Endodermal cell (in vitro differentiated cells): ENCODE measurements around the gene HPSE2. TPM values are rescaled to one million over a fixed set of nuclear protein-coding genes. Genes with fewer than 3 reads are reported as not detected.

Experiments
- DNase-seq: peaks from one replicate; pipeline ENCODE4 v3.0.0-alpha.2; 2017
- H3K27ac ChIP-seq: 2 replicates; pipeline ENCODE4 v1.5.1; 2013; ENCODE audit warnings: mild to moderate bottlenecking, low read depth, low read length, moderate library complexity
- H3K27me3 ChIP-seq: 2 replicates; pipeline ENCODE4 v1.6.1; 2013; ENCODE audit warnings: mild to moderate bottlenecking, low read length, moderate library complexity; ENCODE audit not compliant: insufficient read depth, control insufficient read depth, poor library complexity, severe bottlenecking
- H3K36me3 ChIP-seq: 2 replicates; pipeline ENCODE4 v1.7.0; 2013; ENCODE audit warnings: mild to moderate bottlenecking, low read length, moderate library complexity; ENCODE audit not compliant: control insufficient read depth, insufficient read depth
- H3K4me1 ChIP-seq: one replicate; pipeline ENCODE4 v1.7.0; 2013; ENCODE audit warnings: low read length; ENCODE audit not compliant: control insufficient read depth, insufficient read depth
- H3K4me3 ChIP-seq: 2 replicates; pipeline ENCODE4 v1.5.1; 2013; ENCODE audit warnings: mild to moderate bottlenecking, low read length, moderate library complexity
- H3K9ac ChIP-seq: 2 replicates; pipeline ENCODE4 v1.6.1; 2013; ENCODE audit warnings: mild to moderate bottlenecking, low read length, moderate library complexity; ENCODE audit not compliant: poor library complexity, severe bottlenecking; ENCODE audit errors: extremely low read depth
- H3K9me3 ChIP-seq: 2 replicates; pipeline ENCODE4 v1.6.1; 2013; ENCODE audit warnings: mild to moderate bottlenecking, low read length, moderate library complexity; ENCODE audit not compliant: control insufficient read depth
- H3K27ac Mint-ChIP-seq: 2 replicates; pipeline ENCODE4 v1.8.0; 2020; ENCODE audit warnings: mixed read lengths
- H3K27me3 Mint-ChIP-seq: 2 replicates; pipeline ENCODE4 v1.8.0; 2021; ENCODE audit warnings: mild to moderate bottlenecking, mixed read lengths; ENCODE audit not compliant: insufficient read depth
- H3K36me3 Mint-ChIP-seq: 2 replicates; pipeline ENCODE4 v1.8.0; 2020; ENCODE audit warnings: low read depth, mixed read lengths
- H3K4me1 Mint-ChIP-seq: 2 replicates; pipeline ENCODE4 v1.8.0; 2020; ENCODE audit warnings: mixed read lengths
- H3K4me3 Mint-ChIP-seq: 2 replicates; pipeline ENCODE4 v1.8.0; 2020; ENCODE audit warnings: mild to moderate bottlenecking, moderate library complexity, mixed read lengths
- H3K9me3 Mint-ChIP-seq: 2 replicates; pipeline ENCODE4 v1.8.0; 2020; ENCODE audit warnings: mild to moderate bottlenecking, mixed read lengths
- CTCF ChIP-seq: fragments of 200-600 bp; sonication (generic); conservative IDR thresholded peaks from 2 replicates; pipeline ENCODE4 v1.5.0; 2021; ENCODE audit warnings: antibody characterized with exemption, mild to moderate bottlenecking
- WGBS, 2 experiments: methylation state at CpG; one replicate each; pipeline versions ENCODE4 v1.1.5 to v1.1.7; 2013; ENCODE audit warnings: missing lambda C conversion rate in 2 of 2, mixed read lengths in 1 of 2; ENCODE audit not compliant: insufficient coverage in 1 of 2, insufficient read length in 1 of 2; 5-methylcytosine and 5-hydroxymethylcytosine counted together
- total RNA-seq, 2 donors: library from RNA; stranded (reverse); fragmentation: NEBNext Ultra II Directional in 1 of 2; extraction: Animal tissue kit (Norgen Biotek cat#: 25700) in 1 of 2; gene quantifications; 2 replicates in 1 of 2; 3 replicates in 1 of 2; pipeline ENCODE4 v1.2.1, GENCODE V29; 2021

The HPSE2 gene
- total RNA-seq, 2 donors from 2014 or later = 0.07 to 0.11 TPM

DNA sequence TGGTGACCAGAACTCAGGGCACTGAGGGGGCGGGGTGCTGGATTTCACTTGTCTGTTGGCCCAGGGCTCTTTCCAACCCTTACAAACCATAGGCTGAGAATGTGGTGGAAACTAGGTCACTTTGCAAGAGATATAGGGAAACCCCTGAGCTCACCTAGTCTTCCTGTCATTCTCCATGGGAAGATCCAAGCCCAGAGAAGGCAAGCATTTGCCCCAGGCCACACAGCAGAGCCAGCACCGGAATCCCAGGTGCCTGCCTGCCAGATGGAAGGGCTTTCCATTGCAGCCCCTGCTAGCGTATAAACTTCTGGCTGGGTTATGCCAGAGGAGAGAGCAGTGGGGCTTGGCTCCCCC, 821.1 kb downstream of the HPSE2 start:
- no peaks in the 10 kb centered on the region for H3K9me3 Mint-ChIP-seq
- Histone ChIP-seq H3K4me3 (peak overlapping the region; percentile 78), H3K27me3 (no peaks in the 10 kb centered on the region), H3K9me3 (no peaks in the 10 kb centered on the region), H3K36me3 (no peaks in the 10 kb centered on the region), H3K27ac (peak overlapping the region; percentile 89), H3K9ac (peak overlapping the region; percentile 48), H3K4me1 (no peaks in the 10 kb centered on the region)
- WGBS, 2 experiments = 71% methylated on average over 3 of the region's 3 CpGs; no CpG with 5 or more reads in 1 of the 2 experiments
- H3K27ac Mint-ChIP-seq = peak overlapping the region; percentile 98
- no peak for TF ChIP-seq CTCF
- DNase-seq = no peak
- peak overlapping the region; percentile 77 for H3K4me3 Mint-ChIP-seq
- peaks cover 8% of the 10 kb centered on the region for H3K36me3 Mint-ChIP-seq
- no peaks in the 10 kb centered on the region for H3K27me3 Mint-ChIP-seq
- peaks cover 5% of the 10 kb centered on the region for H3K4me1 Mint-ChIP-seq

DNA sequence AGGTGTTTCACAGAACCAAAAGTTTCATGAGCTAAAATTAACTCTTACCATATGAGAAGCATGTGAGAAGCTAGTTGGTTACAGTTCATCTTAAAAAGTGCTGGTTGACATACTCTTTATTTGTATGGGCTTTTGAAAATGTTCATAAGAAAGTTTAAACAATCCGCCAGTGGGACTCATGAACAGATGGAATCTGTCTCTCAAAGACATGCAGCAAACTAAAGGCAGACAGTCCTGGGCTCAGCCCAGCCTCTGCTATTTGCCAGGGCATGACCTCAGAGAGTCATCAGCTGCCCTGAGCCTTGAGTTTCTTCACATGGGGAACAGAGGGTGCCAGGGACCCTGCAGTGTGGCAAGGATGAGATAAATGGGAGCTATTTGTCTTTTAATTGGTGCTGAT, 823.9 kb downstream of the HPSE2 start:
- Mint-ChIP-seq H3K4me3 (no peak overlapping the region), H3K27me3 (no peaks in the 10 kb centered on the region), H3K36me3 (no peaks in the 10 kb centered on the region), H3K27ac (no peak overlapping the region), H3K4me1 (peaks cover 5% of the 10 kb centered on the region), H3K9me3 (no peaks in the 10 kb centered on the region)
- Histone ChIP-seq H3K4me3 (no peak overlapping the region), H3K9me3 (no peaks in the 10 kb centered on the region), H3K27me3 (no peaks in the 10 kb centered on the region), H3K4me1 (no peaks in the 10 kb centered on the region), H3K9ac (no peak overlapping the region), H3K36me3 (no peaks in the 10 kb centered on the region), H3K27ac (no peak overlapping the region)
- WGBS, 2 experiments = 93 to 100% methylated on average over 1 of the region's 1 CpG
- no peak for TF ChIP-seq CTCF
- no peak for DNase-seq

DNA sequence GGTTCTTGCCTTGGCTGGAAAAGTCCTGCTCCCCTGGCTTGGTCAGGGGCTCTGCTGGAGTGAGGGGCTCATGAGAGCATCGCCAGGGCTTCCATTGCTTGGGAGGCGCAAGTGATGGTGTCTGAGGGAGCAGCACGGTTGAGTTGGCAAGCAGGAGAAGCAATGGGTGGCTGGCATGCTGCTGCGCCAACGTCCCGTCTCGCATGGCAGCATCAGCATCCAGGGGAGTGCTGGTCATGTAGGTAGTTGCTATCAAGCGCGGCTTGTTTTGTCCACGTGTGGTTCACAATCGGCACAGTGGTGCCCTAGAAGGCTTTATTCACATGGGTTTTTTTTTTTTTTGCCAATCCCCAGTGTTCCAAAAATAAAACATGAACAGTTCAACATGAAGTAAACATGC, 824.5 kb downstream of the HPSE2 start:
- H3K27ac ChIP-seq = no peak overlapping the region
- TF ChIP-seq CTCF = no peak
- no peaks in the 10 kb centered on the region for H3K36me3 ChIP-seq
- Mint-ChIP-seq H3K4me3 (no peak overlapping the region), H3K27ac (no peak overlapping the region), H3K27me3 (no peaks in the 10 kb centered on the region), H3K9me3 (no peaks in the 10 kb centered on the region), H3K4me1 (peaks cover 5% of the 10 kb centered on the region), H3K36me3 (no peaks in the 10 kb centered on the region)
- no peaks in the 10 kb centered on the region for H3K9me3 ChIP-seq
- 90 to 93% methylated on average over 7 to 11 of the region's 11 CpGs for WGBS, 2 experiments
- no peaks in the 10 kb centered on the region for H3K4me1 ChIP-seq
- no peak overlapping the region for H3K9ac ChIP-seq
- H3K4me3 ChIP-seq = no peak overlapping the region
- DNase-seq = no peak
- no peaks in the 10 kb centered on the region for H3K27me3 ChIP-seq
